Right kidney (tissue), 9 donors: ENCODE measurements around the gene PABPC1L2A.
"Not testable (repeated sequence)": the region's sequence is repeated elsewhere in the genome, so short reads cannot be mapped to it uniquely, and the experiment has no call there.

ENCODE experiments used
- DNase-seq: peaks from one replicate; pipeline ENCODE4 v3.0.0-alpha.2; 2016
- long read RNA-seq, 8 donors: transcript quantifications; one replicate each; lab custom pipeline, GENCODE V29; 2026

The PABPC1L2A gene
- long read RNA-seq, donor 1 = 0 reads
- long read RNA-seq, donor 2 = 0 reads
- long read RNA-seq, donor 3 = 0 reads
- long read RNA-seq, donor 4 = 0 reads
- long read RNA-seq, donor 5 = 0 reads
- long read RNA-seq, donor 6 = 0 reads
- long read RNA-seq, donor 7 = 0 reads
- long read RNA-seq, donor 8 = 0 reads

GRCh38 chrX:73079024-73079562, at the start of gene PABPC1L2A:
TSS of gene PABPC1L2A (minus strand) at chrX:73079512. CDS start at chrX:73079386, 126 bp downstream.
- not testable (repeated sequence) for DNase-seq

GRCh38 chrX:73127700-73128241, 48.5 kb upstream of the PABPC1L2A start:
- DNase-seq = peak; percentile 6

GRCh38 chrX:73126240-73126639, 46.9 kb upstream of the PABPC1L2A start:
- no peak for DNase-seq

GRCh38 chrX:73099505-73099904, 20.2 kb upstream of the PABPC1L2A start:
- DNase-seq = not testable (repeated sequence)

GRCh38 chrX:73086766-73087165, 7.5 kb upstream of the PABPC1L2A start:
- DNase-seq = not testable (repeated sequence)

- not testable (repeated sequence) for DNase-seq
Measured at GRCh38 chrX:73079884-73080283, 572 bp upstream of the PABPC1L2A start.

- not testable (repeated sequence) for DNase-seq
Measured at GRCh38 chrX:73078597-73078996, 715 bp downstream of the PABPC1L2A start.

- DNase-seq = no peak
Measured at GRCh38 chrX:73076838-73077237, 2.5 kb downstream of the PABPC1L2A start.

- no peak for DNase-seq
Measured at GRCh38 chrX:73069365-73070035, 9.8 kb downstream of the PABPC1L2A start.

GRCh38 chrX:73068467-73069364, 10.6 kb downstream of the PABPC1L2A start:
- DNase-seq = no peak

- not testable (repeated sequence) for DNase-seq
Measured at GRCh38 chrX:73067761-73068466, 11.4 kb downstream of the PABPC1L2A start.

GRCh38 chrX:73028876-73029275, 50.4 kb downstream of the PABPC1L2A start:
- no peak for DNase-seq
